Activated B cell treated with CpG ODN at 0.5 μM for 24 hours (primary cell): Measurements from ENCODE around the gene HCN3. TPM values are rescaled to one million over a fixed set of nuclear protein-coding genes. Genes with fewer than 3 reads are reported as not detected.

ENCODE experiments used
- ATAC-seq: fragments of 200-7000 bp; cut with Tn5 transposase; one replicate; pipeline ENCODE4 v1.10.0; 2021; ENCODE audit warnings: low read depth, mild to moderate bottlenecking, moderate library complexity
- CTCF ChIA-PET: fragments of 350-600 bp; sonication (Branson Sonifier 250); formaldehyde crosslinking; loops from one replicate; lab custom pipeline; 2021; ENCODE audit warnings: antibody characterized with exemption; lab: Charles Lee
- POLR2A ChIA-PET: fragments of 350-600 bp; sonication (Branson Sonifier 250); formaldehyde crosslinking; loops from one replicate; lab custom pipeline; 2021; ENCODE audit warnings: antibody characterized with exemption; lab: Charles Lee
- DNase-seq: peaks from one replicate; pipeline ENCODE4 v3.0.0; 2022
- H3K27ac Mint-ChIP-seq: one replicate; pipeline ENCODE4 v1.8.0; 2020; ENCODE audit warnings: mixed read lengths
- H3K27me3 Mint-ChIP-seq: one replicate; pipeline ENCODE4 v1.8.0; 2021; ENCODE audit warnings: mixed read lengths
- H3K36me3 Mint-ChIP-seq: one replicate; pipeline ENCODE4 v1.8.0; 2021; ENCODE audit warnings: low read depth, mixed read lengths
- H3K4me1 Mint-ChIP-seq: one replicate; pipeline ENCODE4 v1.8.0; 2021; ENCODE audit warnings: mixed read lengths
- H3K4me3 Mint-ChIP-seq: one replicate; pipeline ENCODE4 v1.8.0; 2020; ENCODE audit warnings: mild to moderate bottlenecking, mixed read lengths
- H3K9me3 Mint-ChIP-seq: one replicate; pipeline ENCODE4 v1.8.0; 2020; ENCODE audit warnings: mixed read lengths
- intact Hi-C: fragments of 100-400 bp; cut with micrococcal nuclease; formaldehyde crosslinking; loops from one replicate; pipeline ENCODE4 v1.15.1; 2024
- total RNA-seq: library from RNA; stranded (reverse); gene quantifications from 2 replicates; pipeline ENCODE4 v1.2.3, GENCODE V29; 2022
- TF ChIP-seq, protein P1 (sequence below): fragments of 200-600 bp; IDR thresholded peaks from one replicate; pipeline ENCODE4 v1.8.0; 2022; ENCODE audit warnings: antibody characterized with exemption, mild to moderate bottlenecking

HCN3 gene
- total RNA-seq, 1 donor from 2014 or later = 2.7 TPM

GRCh38 chr1:155266553-155266952 is 10.7 kb upstream of the HCN3 start:
- Mint-ChIP-seq H3K9me3 (no peaks in the 10 kb centered on the region), H3K36me3 (peaks cover 93% of the 10 kb centered on the region), H3K4me1 (peaks cover 26% of the 10 kb centered on the region), H3K27ac (no peak overlapping the region), H3K4me3 (no peak overlapping the region), H3K27me3 (no peaks in the 10 kb centered on the region)
- no peak for DNase-seq
- ATAC-seq = no peak
- POLR2A ChIA-PET = interaction anchor here (1.0 kb wide), 1 partner anchor 15 kb away, joined by 3 read pairs; no protein-coding TSS in a partner anchor
- TF ChIP-seq, protein P1, sequence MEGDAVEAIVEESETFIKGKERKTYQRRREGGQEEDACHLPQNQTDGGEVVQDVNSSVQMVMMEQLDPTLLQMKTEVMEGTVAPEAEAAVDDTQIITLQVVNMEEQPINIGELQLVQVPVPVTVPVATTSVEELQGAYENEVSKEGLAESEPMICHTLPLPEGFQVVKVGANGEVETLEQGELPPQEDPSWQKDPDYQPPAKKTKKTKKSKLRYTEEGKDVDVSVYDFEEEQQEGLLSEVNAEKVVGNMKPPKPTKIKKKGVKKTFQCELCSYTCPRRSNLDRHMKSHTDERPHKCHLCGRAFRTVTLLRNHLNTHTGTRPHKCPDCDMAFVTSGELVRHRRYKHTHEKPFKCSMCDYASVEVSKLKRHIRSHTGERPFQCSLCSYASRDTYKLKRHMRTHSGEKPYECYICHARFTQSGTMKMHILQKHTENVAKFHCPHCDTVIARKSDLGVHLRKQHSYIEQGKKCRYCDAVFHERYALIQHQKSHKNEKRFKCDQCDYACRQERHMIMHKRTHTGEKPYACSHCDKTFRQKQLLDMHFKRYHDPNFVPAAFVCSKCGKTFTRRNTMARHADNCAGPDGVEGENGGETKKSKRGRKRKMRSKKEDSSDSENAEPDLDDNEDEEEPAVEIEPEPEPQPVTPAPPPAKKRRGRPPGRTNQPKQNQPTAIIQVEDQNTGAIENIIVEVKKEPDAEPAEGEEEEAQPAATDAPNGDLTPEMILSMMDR = no peak
- intact Hi-C loops = no loop called here
- CTCF ChIA-PET = interaction anchor here (1.8 kb wide), 1 partner anchor 16 kb away, joined by 9 read pairs; no protein-coding TSS in a partner anchor

DNA sequence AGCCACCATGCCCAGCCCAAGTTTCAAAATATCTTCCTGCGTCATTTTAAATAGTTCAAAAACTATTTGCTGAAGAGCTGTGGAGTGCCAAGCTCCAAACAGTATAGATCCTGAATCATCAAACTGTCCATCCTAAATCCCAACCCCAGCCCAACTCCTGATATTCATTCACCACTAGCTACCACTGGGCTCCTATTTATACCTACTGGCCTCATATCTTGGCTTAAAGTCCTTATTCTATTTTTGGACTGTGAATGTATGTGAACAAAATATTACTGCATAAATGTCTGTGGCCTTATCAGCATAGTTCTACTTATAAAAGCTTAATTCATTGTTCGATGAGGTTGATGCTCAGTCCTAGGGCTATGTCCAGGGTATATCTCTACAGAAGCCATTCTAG is 9.9 kb upstream of the HCN3 start:
- H3K27me3 Mint-ChIP-seq = no peaks in the 10 kb centered on the region
- DNase-seq (no peak), ATAC-seq (no peak)
- H3K9me3 Mint-ChIP-seq = no peaks in the 10 kb centered on the region
- H3K4me3 Mint-ChIP-seq = no peak overlapping the region
- POLR2A ChIA-PET = interaction anchor here (0.5 to 1.0 kb wide), 2 partner anchors 13 to 16 kb away, joined by 3 read pairs; no protein-coding TSS in a partner anchor
- H3K4me1 Mint-ChIP-seq = peaks cover 25% of the 10 kb centered on the region
- H3K36me3 Mint-ChIP-seq = peaks cover 88% of the 10 kb centered on the region
- no peak overlapping the region for H3K27ac Mint-ChIP-seq
- intact Hi-C loops = no loop called here
- CTCF ChIA-PET = interaction anchor here (1.8 kb wide), 1 partner anchor 17 kb away, joined by 9 read pairs; no protein-coding TSS in a partner anchor
- TF ChIP-seq, protein P1 = no peak

DNA sequence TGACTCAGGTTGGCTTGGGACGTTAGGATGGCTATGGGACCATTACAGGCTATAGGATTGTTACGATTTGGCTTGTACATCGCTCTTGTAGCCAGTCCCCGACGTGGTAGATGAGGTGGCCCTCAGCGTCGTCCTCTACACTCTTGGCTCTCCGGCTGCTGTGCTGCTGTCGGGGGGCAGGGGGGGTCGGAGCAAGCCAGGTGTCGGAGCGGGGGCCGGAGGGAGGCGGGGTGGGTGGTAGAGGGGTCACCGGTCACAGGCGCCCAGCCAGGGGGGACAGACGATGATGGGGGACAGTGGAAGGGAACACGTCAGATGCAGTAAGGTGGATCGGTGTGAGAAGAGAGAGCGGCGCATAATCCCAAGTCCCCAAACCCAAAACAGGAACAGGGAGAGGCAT is 8.6 kb upstream of the HCN3 start:
- ATAC-seq = no peak
- DNase-seq = no peak
- ChIA-PET CTCF (interaction anchor here (0.7 kb wide), 1 partner anchor 18 kb away, joined by 3 read pairs; no protein-coding TSS in a partner anchor), POLR2A (no interaction called here)
- H3K27me3 Mint-ChIP-seq = no peaks in the 10 kb centered on the region
- H3K4me3 Mint-ChIP-seq = no peak overlapping the region
- TF ChIP-seq, protein P1 = no peak
- no peaks in the 10 kb centered on the region for H3K9me3 Mint-ChIP-seq
- intact Hi-C loops = no loop called here
- H3K36me3 Mint-ChIP-seq = peaks cover 83% of the 10 kb centered on the region
- H3K4me1 Mint-ChIP-seq = peaks cover 25% of the 10 kb centered on the region
- H3K27ac Mint-ChIP-seq = no peak overlapping the region

- ChIA-PET CTCF (no interaction called here), POLR2A (interaction anchor here (1.2 kb wide), 1 partner anchor 18 kb away, joined by 7 read pairs; no protein-coding TSS in a partner anchor)
- Mint-ChIP-seq H3K4me1 (peaks cover 29% of the 10 kb centered on the region), H3K9me3 (no peaks in the 10 kb centered on the region), H3K36me3 (peaks cover 76% of the 10 kb centered on the region), H3K4me3 (no peak overlapping the region), H3K27me3 (no peaks in the 10 kb centered on the region), H3K27ac (no peak overlapping the region)
- ATAC-seq (no peak), DNase-seq (no peak)
- intact Hi-C loops = no loop called here
- TF ChIP-seq, protein P1 = no peak
Measured at GRCh38 chr1:155269381-155269780, 7.9 kb upstream of the HCN3 start.

GRCh38 chr1:155272466-155273342 is 4.6 kb upstream of the HCN3 start:
- no peaks in the 10 kb centered on the region for H3K27me3 Mint-ChIP-seq
- TF ChIP-seq, protein P1 = no peak

More at GRCh38 chr1:155272466-155273342, 4.6 kb upstream of the HCN3 start:
- DNase-seq = no peak
- ChIA-PET POLR2A (interaction anchor here (0.6 to 2.4 kb wide), 33 partner anchors 10 to 958 kb away, joined by 3 to 52 read pairs (median 5); partner anchors contain the start of genes CKS1B, ENTREP3, FDPS and MTX1), CTCF (interaction anchor here (0.7 to 4.3 kb wide), 4 partner anchors 9 to 51 kb away, joined by 3 to 21 read pairs (median 10); partner anchors contain the start of gene FDPS)
- peak overlapping the region; percentile 94 for H3K4me3 Mint-ChIP-seq
- intact Hi-C loops = loop anchor here (1.0 to 10.0 kb wide), 6 partner anchors 10 to 292 kb away; partner anchors contain the start of genes ASH1L, ENTREP3, FDPS and SCAMP3
- peak overlapping the region; percentile 91 for H3K27ac Mint-ChIP-seq
- peaks cover 43% of the 10 kb centered on the region for H3K4me1 Mint-ChIP-seq
- peaks cover 44% of the 10 kb centered on the region for H3K36me3 Mint-ChIP-seq
- ATAC-seq = peak; percentile 26
- H3K9me3 Mint-ChIP-seq = no peaks in the 10 kb centered on the region
